GM19468 (cell line): Measurements from ENCODE around the gene OVCA2.

ENCODE experiments used
- ATAC-seq: cut with Tn5 transposase; IDR thresholded peaks from one replicate; pipeline ENCODE4 v1.9.1; 2021; ENCODE audit warnings: mild to moderate bottlenecking, moderate library complexity, moderate number of reproducible peaks; ENCODE audit not compliant: unreplicated experiment; ENCODE audit errors: extremely low read depth

The OVCA2 gene

GRCh38 chr17:2051061-2051932 is 9.5 kb downstream of the OVCA2 start:
- ATAC-seq: no peak

- ATAC-seq: no peak
Measured at GRCh38 chr17:2051933-2052559, 10.2 kb downstream of the OVCA2 start.

GRCh38 chr17:2053380-2054261 is 11.8 kb downstream of the OVCA2 start:
- no peak for ATAC-seq

- no peak for ATAC-seq
Measured at GRCh38 chr17:2054262-2054511, 12.4 kb downstream of the OVCA2 start.

GRCh38 chr17:2054512-2055291 is 12.9 kb downstream of the OVCA2 start, which contains the start of gene HIC1:
HIC1 (plus strand) TSS chr17:2055103; CDS start chr17:2056691, 1,588 bp downstream.
- no peak for ATAC-seq

- no peak for ATAC-seq
Measured at GRCh38 chr17:2055292-2056205, 13.7 kb downstream of the OVCA2 start.

GRCh38 chr17:2056206-2057174 is 14.7 kb downstream of the OVCA2 start:
- no peak for ATAC-seq

GRCh38 chr17:2057175-2057759 is 15.4 kb downstream of the OVCA2 start:
- no peak for ATAC-seq

- ATAC-seq: no peak
Measured at GRCh38 chr17:2057760-2058585, 16.2 kb downstream of the OVCA2 start.

- ATAC-seq: no peak
Measured at GRCh38 chr17:2058586-2059546, 17.0 kb downstream of the OVCA2 start.

GRCh38 chr17:2059547-2060384 is 17.9 kb downstream of the OVCA2 start:
- no peak for ATAC-seq

- ATAC-seq: no peak
Measured at GRCh38 chr17:2060385-2060658, 18.5 kb downstream of the OVCA2 start.

GRCh38 chr17:2060681-2061440 is 19.0 kb downstream of the OVCA2 start:
- no peak for ATAC-seq

- ATAC-seq: no peak
Measured at GRCh38 chr17:2061441-2061958, 19.7 kb downstream of the OVCA2 start.
